Stimulated activated CD8-positive, alpha-beta memory T cell treated with anti-CD3 and anti-CD28 coated beads, Interleukin-15, amount 100 ng/mL, for 4 hours (primary cell): ENCODE data around the gene SPIRE2.
"Not testable (repeated sequence)": the region's sequence is repeated elsewhere in the genome, so short reads cannot be mapped to it uniquely, and the experiment has no call there.

Experiments used
- DNase-seq, 2 donors: peaks; one replicate each; pipeline ENCODE4 v3.0.0-alpha.2; 2020; ENCODE audit warnings: low read depth in 2 of 2

Gene SPIRE2

DNA sequence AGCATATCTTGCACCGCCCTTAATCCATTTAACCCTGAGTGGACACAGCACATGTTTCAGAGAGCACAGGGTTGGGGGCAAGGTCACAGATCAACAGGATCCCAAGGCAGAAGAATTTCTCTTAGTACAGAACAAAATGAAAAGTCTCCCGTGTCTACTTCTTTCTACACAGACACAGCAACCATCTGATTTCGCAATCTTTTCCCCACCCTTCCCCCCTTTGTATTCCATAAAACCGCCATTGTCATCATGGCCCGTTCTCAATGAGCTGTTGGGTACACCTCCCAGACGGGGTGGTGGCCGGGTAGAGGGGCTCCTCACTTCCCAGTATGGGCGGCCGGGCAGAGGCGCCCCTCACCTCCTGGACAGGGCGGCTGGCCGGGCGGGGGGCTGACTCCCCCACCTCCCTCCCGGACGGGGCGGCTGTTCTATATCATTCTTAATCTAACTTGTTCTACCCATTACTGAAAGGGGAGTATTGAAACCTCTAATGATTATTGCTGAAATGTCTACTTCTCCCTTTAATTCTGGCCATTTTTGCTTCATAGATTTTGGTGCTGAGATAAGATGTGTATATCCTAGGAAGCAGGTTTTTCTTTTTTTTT, 21.6 kb upstream of the SPIRE2 start:
- DNase-seq: not testable (repeated sequence)

GRCh38 chr16:89808475-89808874, 19.8 kb upstream of the SPIRE2 start:
- no peak for DNase-seq

GRCh38 chr16:89811321-89811720, 17.0 kb upstream of the SPIRE2 start:
- DNase-seq: no peak

GRCh38 chr16:89815639-89816348, 12.5 kb upstream of the SPIRE2 start:
- no peak for DNase-seq

- not testable (repeated sequence) for DNase-seq
These were observed 9.3 kb upstream of the SPIRE2 start for GRCh38 chr16:89818851-89819403.

GRCh38 chr16:89819448-89819847, 8.8 kb upstream of the SPIRE2 start:
- DNase-seq: not testable (repeated sequence)

GRCh38 chr16:89821438-89822187, 6.7 kb upstream of the SPIRE2 start:
- DNase-seq: no peak

DNA sequence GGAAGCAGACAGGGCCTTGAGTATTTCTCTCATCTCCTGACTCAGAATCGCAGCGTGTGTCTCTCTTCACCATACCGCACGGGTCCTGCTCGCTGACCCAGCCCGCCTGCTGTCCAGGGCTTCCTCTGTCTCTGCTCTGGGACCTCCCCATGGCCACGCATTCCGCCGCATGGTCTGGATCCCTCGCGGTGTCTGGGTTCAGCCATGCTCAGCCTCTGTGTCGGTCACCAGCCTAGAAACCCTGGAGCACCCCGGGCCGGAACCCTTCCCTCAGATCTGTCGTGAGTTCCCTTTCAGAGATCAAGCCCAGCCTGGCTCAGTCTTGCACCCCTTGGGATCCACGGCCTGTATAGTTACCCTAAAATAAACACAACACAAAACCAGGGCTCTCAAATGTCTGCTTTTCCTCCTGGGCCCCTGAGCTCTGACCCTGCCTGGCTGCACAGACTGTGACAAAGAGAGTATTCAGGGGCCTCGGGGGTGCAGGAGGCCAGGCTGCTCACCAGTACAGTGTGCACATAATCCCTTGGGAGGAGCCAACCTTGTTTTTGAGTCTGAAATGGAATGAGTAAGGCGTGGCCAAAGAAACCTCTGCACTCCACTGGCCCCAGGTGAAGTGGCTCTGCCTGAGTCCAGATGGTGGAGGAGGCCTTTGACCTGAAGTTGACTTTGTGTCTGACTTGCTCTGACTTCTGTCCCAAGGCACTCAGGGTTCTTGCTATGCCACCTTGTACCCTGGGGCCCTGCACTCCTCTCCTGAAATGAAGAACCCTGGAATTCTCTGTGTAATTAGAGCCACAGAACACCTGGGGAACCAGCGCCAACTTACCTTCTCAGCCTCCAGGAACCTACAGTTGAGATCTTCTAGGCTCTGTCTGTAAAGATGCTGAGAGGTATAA, 5.8 kb upstream of the SPIRE2 start:
- no peak for DNase-seq

- DNase-seq: no peak
These were observed 5.0 kb upstream of the SPIRE2 start for GRCh38 chr16:89823087-89823823.

DNA sequence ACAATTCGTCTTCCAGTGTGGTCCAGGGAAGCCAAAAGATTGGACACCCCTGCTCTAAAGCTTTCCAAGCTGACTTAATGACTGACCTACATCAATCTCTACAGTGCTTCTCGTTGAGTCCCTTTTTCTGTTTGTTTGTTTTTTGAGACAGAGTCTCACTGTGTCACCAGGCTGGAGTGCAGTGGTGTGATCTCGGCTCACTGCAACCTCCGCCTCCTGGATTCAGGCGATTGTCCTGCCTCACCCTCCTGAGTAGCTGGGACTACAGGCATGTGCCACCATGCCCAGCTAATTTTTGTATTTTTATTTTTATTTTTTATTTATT, 4.5 kb upstream of the SPIRE2 start:
- not testable (repeated sequence) for DNase-seq

DNA sequence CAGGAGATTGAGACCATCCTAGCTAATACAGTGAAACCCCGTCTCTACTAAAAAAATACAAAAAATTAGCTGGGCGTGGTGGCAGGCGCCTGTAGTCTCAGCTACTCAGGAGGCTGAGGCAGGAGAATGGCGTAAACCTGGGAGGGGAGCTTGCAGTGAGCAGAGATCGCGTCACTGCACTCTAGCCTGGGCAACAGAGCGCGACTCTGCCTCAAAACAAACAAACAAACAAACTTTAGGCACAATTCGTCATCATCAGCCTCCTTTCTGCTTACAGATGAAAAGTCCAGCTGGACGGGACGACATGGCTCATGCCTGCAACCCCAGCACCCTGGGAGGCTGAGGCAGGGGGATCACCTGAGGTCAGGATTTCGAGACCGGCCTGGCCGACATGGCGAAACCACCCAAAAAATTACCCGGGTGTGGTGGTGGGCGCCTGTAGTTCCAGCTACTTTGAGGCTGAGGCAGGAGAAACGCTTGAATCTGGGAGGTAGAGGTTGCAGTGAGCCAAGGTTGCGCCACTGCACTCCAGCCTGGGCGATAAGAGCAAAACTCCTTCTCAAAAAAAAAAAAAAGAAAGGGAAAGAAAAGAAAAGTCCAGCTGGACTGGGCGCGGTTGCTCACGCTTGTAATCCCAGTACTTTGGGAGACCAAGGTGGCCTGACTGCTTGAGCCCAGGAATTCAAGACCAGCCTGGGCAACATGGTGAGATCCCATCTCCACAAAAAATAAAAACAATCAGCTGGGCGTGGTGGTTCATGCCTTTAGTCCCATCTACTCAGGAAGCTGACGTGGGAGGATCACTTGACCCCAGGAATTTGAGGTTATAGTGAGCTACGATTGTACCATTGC, 1.5 kb upstream of the SPIRE2 start:
- no peak for DNase-seq

DNA sequence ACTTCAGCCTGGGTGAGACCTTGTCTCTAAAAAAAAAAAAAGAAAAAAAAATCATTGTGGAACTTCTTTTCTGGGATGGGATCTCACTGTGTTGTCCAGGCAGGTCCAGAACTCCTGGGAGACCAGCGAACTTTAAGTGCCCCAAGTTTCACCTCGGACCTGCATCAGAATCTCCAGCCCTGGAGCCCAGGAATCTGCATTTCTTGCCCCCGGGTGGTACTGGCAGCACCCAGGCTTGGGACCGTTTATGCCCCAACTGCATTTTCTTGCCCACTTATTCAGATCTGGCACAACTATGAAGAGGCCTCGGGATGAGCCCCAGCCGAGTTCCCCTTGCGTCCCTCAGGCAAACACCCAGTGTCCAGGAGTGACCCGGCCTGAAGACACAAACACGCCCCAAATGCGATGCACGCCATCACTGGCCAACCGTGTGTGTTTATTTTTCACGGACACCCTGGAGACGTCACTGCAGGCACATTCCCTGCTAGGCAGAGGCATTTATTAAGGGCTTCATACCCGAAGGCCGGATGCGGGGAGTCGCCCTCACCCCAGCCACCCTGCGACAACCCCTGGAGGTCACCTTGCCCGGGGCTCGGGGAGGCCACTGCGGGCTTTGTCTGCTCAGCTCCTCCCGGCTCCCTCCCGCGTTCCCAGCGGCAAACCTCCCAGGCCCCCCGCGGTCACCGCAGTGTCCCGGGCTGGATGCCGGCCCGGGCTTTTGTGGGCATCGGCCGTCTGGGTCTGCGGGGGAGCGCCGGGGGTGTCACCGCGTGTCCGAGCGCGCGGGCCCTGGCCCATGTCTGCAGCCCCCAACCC, 684 bp upstream of the SPIRE2 start:
- no peak for DNase-seq

- DNase-seq: no peak
These were observed 775 bp downstream of the SPIRE2 start for GRCh38 chr16:89828870-89829629.

- DNase-seq: no peak
These were observed 1.6 kb downstream of the SPIRE2 start for GRCh38 chr16:89829630-89830437.

GRCh38 chr16:89831810-89832328, 3.6 kb downstream of the SPIRE2 start:
- no peak for DNase-seq

- not testable (repeated sequence) for DNase-seq
These were observed 5.5 kb downstream of the SPIRE2 start for GRCh38 chr16:89833664-89834363.
